ENCODE data around the gene PHACTR2.
"Not testable (repeated sequence)": the region's sequence is repeated elsewhere in the genome, so short reads cannot be mapped to it uniquely, and the experiment has no call there.

PHACTR2 gene

DNA sequence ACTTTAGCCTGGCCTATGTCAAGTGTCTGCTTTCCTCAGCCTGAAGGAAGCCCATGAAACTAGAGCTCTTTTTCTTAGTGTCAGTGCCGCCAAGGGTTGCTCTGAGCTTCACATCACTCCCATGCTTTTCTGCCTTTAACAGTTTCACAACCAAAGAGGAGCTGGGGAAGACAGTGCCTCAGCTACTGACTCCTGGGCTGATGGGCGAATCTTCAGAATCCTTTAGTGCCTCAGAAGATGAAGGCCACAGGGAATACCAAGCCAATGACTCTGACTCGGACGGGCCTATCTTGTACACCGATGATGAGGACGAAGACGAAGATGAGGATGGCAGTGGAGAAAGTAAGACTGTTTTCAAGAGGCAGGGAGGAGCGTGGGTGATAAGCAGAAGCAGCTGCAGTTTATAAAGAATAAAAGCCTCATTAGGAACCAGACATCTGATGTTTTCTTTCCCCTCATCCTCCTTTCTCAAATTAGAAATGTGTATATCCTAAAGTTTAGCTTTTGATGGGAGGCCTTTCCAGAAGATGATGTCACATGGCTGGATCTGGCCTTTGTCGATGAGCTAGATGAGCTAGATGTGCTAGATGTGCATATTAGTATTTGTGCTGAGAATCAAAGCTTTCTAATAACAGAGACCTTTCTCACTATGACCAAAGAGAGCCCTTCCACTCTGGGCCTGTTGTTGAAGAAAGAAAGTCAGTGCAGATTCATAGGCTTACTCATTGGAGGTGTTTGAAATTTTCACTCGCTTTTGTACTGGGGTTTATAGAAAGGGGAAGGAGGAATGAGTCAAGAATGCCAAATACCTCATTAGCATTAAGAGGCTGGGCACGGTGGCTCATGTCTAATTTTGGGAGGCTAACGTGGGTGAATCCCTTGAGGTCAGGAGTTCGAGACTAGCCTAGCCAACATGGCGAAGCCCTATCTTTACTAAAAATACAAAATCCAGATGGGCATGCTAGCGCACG lies 94.6 kb downstream of the PHACTR2 start:
- no peak for DNase-seq

DNA sequence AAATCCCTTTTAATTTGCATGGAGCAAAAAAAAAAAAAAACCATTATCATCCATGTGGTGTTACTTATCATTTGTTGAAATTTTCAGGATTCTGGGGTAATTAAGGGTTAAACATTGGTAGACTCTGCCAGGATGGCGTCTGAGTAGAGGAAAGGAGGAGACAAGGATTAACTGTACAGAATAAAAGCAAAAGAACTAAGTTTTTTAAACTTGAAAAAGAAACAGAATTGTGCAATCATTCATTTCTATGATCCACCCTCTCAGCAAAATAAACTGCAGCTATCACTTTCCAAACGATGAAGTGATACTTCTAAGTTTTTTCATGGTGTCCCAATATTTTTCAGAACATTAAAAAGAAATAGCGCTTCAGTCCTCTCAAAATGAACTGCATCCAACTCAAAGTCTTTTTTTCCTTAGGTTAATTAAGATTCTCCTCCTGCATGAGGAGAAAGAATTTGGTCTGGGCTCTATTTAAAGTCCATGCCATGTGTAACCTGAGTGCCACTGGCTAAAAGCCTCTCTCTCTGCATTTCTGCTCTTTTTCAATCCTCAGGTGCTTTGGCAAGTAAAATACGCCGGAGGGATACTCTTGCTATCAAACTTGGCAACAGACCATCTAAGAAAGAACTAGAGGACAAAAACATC lies 95.9 kb downstream of the PHACTR2 start:
- DNase-seq: no peak

DNA sequence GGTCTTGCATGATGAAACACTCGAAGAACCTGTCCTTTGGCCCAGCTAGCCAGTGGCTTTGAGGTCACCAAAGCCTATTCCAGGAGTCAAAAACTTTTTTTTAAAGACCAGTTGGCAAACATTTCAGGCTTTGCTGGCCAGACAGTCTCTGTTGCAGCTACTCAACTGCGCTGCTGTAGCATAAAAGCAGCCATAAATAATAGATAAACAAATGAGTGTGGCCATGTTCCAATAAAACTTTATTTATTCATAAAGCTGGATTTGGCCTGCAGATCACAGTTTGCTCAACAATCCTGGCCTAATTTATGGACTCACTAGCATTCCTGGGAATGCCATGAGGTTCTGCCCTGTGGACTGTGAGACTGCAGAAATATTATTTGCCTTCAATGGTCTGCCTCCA lies 96.6 kb downstream of the PHACTR2 start:
- no peak for DNase-seq

DNA sequence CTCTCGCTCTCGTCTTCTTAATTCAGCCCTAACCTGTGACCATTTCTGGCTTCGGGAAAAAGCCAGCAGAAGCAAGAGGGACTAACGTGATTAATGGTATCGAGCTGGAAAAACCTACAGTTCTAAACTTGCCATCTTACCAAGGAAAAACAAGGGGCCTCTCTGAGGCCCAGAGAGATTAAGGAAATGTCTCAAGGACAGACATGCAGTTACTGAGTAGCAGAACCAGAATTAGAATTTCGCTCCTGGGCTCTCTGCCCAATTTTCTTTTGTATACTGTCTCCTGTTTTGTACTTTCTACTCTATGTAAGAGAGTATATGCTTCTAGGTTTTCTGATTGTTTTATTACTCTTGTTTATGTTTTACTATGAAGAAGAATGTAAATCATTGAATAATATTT lies 97.6 kb downstream of the PHACTR2 start:
- no peak for DNase-seq

DNA sequence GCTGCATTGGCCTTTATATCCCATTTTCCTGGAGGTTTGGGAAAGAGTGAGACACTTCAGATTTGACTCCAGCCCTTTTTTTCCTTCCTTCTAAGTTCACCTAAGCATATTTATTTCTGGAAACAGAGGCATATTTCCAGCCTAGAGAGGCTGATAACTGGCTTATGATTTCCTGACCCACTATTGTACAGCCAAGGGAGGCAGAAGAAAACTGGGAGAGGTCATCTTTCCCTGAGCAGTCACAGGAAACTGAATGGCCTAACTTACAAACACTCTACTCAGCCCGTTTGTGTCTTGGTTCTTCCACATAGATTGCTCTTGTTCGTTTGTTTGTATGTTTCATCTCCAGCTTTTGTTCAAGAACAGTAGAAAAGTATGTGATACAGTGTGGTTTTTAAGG lies 101.2 kb downstream of the PHACTR2 start:
- DNase-seq: no peak

DNA sequence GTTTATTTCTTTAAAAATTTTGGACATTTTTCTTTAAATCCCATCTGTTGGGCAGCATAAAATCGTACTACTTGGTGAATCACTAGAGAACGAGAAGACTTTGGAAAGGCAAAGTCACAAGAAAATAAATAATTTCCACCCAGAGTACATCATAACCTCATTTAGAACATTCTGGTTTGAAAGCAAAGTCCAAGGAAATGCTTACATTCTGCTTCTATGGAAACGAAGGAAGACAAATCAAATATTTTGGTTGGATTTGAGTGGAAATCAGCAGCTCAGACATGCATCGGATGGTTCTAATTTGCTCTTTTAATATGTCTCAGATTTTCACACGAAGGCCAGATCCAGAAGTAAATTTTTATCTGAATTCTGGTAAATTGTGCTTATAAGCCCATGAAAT lies 104.7 kb downstream of the PHACTR2 start:
- DNase-seq: no peak

DNA sequence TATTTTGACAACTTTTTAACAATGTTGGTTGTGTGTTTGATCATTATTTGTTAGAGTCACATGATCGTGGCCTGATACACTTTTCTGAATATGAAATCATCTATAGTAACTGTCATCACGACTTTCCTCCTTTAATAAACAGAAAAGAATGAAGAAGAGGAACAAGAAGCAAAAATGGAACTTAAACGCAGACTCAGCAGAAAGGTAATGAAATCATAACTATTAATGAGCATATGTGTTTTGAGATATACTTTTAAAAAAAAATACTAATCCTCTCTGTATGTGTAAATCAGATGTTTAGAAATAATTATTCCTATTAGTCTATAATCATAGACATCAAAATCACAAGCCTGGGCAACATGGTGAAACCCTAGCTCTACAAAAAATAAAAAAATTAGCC lies 105.3 kb downstream of the PHACTR2 start:
- DNase-seq: no peak

DNA sequence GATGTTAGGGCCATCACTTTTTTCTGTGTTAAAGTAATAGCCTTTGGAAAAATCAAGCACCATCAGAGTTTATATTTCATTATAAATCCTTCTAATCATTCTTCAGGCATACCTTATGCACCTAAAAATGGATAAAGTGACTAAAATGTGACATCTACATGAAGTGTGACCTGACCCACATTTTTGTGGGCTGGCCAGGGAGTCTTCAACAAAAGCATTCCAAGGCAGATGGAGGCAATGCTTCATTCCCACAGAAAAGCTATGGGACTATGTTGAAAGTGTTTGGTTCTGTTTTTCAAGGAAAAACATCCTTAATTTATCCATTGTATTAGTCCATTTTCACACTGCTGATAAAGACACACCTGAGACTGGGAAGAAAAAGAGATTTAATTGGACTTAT lies 106.6 kb downstream of the PHACTR2 start:
- no peak for DNase-seq

DNA sequence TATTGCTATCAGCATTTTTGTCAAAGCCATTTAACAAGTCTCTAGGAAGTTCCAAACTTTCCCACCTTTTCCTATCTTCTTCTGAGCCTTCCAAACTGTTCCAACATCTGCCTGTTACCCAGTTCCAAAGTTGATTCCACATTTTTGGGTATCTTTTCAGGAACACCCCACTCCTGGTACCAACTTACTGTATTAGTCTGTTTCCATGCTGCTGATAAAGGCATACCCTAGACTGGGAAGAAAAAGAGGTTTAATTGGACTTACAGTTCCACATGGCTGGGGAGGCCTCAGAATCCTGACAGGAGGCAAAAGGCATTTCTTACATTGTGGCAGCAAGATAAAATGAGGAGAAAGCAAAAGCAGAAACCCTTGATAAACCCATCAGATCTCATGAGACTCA lies 108.6 kb downstream of the PHACTR2 start:
- not testable (repeated sequence) for DNase-seq

DNA sequence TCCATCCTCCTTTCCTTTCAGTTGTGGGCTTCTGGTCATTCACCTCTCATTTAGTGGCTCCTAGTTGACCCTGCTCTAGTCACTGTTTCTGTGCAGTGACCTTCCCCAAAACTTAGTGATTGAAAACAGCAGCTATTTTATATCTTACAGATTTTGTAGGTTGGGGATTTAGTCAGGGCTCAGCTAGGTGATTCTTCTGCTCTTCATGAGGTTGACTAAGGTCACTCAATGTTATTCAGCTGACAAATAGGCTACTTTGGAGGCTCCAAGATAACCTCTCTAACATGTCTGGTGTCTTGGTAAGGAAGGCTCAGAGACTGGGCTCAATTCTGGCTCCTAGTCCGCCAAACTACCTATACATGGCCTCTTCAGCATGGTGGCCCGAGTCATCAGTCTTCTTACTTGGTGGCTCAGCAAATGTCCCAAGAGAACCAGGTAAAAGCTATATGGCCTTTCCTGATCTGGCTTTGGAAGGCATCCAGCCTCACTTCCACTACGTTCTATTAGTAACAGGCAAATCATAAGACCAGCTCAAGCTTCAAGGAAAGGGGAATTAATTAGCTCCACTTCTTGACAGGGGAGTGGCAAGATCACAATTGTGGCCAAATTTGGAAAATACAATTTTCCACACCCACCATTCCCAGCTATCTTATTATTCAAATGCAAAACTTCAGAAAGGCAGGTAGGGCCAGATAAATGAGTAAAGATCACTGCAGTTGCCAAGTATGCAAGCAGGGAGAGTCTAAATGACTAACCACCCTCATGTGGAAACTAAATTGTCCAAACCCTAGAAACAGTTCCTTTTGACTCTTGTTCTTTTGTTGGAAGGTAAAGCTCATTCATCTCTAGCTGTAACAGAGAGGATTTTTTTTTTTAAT lies 114.9 kb downstream of the PHACTR2 start:
- no peak for DNase-seq

DNA sequence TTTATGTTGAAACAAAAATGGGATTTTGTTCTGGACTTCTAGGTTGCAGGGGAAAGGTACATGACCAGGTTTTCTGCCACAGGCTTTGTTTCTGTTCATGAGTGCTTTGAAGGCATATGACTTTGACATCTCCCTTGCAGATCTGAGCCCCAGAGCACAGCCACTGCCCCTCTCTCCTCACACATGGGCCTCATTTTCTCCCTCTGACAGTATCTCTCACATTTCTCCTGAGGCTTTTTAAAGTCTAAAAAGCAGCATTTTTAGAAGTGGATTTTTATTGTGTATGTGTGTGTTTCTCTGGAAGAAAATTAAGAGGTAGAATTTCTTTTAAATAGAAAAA lies 115.5 kb downstream of the PHACTR2 start:
- DNase-seq: no peak

DNA sequence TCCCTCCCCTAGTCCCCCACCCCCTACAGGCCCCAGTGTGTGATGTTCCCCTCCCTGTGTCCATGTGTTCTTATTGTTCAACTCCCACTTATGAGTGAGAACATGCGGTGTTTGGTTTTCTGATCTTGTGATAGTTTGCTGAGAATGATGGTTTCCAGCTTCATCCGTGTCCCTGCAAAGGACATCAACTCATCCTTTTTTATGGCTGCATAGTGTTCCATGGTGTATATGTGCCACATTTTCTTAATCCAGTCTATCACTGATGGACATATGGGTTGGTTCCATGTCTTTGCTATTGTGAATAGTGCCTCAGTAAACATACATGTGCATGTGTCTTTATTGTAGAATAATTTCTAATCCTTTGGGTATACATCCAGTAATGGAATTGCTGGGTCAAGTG lies 118.8 kb downstream of the PHACTR2 start:
- not testable (repeated sequence) for DNase-seq

DNA sequence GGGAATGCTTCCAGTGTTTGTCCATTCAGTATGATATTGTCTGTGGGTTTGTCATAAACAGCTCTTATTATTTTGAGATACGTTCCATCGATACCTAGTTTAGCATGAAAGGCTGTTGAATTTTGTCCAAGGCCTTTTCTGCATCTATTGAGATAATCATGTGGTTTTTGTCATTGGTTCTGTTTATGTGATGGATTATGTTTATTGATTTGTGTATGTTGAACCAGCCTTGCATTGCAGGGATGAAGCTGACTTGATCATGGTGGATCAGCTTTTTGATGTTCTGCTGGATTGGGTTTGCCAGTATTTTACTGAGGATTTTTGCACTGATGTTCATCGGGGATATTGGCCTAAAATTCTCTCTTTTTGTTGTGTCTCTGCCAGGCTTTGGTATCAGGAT lies 120.7 kb downstream of the PHACTR2 start:
- not testable (repeated sequence) for DNase-seq

DNA sequence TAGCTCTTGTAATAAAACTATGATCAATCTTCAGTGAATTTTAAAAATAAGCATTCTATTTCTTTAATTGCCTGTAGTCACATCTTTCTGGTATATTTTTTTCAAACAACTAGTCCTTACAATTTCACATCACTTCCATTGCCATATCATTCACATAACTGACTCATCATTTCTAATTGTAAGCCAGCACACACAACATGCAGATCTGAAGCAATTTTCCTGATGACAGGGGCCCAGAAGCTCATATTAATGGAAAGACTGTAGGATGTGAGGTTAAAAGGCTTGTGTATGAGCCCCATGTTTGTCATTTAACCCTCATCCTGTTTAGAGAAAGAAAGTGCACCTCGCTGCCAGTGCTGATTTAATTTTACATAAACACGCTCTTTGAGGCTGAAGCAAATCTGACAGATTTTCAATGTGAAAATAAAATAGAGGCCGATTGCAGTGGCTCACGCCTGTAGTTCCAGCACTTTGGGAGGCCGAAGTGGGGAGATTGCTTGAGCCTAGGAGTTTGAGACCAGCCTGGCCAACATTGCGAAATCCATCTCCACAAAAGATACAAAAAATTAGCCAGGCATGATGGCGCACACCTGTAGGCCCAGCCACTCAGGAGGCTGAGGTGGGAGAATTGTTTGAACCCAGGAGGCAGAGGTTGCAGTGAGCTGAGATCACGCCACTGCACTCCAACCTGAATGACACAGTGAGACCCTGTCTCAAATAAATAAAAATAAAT lies 125.2 kb downstream of the PHACTR2 start:
- no peak for DNase-seq

DNA sequence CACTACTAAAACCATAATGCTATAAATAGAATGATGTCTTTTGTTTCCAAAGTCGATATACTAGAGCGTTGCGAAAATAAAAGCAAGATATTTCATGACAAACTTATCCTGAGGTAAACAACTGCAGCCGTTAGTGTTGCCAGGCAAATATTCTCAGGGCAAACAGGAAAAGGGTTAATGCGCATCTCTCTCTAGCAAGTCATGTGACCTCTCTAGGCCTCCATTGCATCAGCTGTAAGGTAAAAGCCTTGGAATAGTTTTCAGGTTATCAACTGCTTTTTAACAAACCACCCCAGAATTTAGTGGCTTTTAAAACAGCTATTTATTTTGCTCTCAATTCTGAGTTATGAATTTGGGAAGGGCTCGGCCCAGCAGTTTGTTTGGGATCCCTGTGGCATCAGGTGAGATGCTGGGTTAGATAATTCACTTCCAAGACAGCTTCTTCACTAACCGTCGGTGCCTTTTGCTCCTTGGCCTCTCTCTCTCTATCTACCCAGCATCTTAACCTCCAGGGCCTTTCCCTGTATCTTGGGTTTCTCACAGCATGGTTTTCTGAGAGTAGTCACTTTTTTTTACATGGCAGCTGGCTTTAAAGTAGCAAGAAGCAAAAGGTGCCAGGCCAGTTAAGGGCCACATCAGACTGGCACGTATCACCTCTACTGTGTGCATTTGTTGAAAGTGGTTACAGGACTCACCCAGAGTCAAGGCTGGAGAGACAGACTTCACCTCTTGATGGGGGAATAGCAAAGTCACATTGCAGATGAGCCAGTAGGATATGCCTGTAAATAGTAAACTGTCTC lies 126.2 kb downstream of the PHACTR2 start:
- DNase-seq: no peak

DNA sequence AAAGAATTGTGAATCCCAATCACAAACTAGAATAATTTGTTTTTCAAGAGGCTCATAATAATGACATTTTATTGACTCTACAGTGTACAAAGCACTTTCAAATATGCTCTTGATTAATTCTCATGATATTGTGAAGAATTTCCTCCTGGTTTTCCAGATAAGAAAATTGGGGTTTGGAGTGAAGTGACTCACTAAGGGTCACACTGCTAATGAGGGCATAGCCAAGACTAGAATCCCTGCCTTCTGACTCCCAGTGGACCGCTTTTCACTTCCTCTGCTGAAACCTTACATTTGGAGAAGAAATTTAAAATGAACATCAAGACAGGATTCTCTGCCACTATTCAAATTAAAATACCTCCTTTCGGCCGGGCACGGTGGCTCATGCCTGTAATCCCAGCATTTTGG lies 127.1 kb downstream of the PHACTR2 start:
- DNase-seq: no peak

DNA sequence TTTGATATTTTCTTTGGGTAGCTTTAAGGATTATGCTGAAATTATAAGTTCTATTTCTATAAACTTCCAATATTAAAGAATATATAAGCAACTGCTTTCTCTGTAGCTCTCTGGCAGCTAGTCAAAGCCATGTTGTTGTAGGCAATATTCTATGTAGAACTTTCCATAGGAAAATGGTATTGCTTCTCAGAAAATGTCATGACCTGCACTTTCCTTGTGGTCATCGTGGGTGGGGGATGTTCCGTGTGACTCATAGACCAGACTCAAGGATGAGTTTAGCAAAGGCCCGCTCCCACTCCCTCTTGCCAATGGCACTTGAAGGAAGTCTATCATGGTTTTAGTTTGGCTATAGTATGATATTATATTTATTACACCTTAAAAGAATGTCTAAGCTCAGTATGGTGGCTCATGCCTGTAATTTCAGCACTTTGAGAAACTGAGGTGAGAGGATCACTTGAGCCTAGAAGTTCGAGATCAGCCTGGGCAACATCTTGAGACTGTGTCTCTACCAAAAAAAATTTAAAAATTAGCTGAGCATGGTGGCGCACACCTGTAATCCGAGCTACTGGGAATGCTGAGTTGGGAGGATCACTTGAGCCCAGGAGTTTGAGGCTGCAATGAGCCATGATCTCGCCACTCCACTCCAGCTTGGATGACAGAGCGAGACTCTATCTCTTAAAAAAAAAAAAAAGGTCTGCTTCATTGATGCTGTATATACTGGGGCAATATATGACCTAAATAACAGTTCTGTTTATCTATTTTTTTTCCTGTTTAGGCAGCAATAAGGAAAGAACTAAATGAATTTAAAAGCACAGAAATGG lies 128.7 kb downstream of the PHACTR2 start:
- DNase-seq: no peak

DNA sequence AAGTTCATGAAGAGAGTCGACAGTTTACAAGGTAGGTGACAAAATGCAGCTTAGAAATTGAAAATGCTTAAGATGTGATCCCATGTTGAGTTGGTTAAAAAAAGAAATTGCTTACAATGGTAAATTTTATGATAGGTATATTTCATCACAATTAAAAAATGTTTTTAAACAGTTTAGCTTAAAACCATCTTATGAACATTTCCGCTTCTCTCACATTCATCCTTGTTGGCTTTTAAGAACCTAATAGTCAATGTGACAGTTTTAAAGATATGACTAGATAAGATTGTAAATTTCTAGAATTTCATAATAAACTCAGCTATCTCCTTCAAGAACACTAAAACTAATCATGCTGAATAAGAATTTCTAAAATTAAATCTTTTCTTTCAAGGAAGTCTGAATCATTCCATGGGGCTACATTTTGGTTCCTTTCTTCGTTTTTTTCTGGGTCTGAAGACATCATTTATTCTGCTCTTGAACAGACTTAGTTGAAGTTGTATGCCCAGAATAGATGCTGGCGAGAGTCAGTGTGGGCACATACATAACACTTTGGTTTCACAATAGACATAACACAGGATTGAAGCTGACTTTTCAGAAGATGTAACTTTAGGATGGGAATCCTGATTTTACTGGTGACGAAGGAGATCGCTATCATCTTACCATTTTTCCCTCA lies 129.5 kb downstream of the PHACTR2 start:
- no peak for DNase-seq

DNA sequence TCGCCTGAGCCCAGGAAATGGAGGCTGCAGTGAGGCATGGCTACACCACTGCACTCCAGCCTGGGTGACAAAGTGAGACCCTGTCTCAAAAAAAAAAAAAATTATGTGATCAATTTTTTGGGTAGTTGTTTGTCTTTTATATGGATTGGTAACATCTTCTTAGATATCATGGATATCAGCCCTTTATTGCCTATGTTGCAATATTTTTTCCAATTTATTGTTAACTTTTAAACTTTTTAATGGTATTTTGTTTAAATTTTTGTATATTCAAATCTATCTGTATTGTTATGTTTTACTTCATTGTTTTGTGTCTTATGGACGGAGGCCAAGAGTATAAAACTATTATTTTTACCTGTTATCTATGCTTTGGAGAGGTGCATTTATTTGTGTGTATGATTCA lies 133.0 kb downstream of the PHACTR2 start:
- DNase-seq: no peak

DNA sequence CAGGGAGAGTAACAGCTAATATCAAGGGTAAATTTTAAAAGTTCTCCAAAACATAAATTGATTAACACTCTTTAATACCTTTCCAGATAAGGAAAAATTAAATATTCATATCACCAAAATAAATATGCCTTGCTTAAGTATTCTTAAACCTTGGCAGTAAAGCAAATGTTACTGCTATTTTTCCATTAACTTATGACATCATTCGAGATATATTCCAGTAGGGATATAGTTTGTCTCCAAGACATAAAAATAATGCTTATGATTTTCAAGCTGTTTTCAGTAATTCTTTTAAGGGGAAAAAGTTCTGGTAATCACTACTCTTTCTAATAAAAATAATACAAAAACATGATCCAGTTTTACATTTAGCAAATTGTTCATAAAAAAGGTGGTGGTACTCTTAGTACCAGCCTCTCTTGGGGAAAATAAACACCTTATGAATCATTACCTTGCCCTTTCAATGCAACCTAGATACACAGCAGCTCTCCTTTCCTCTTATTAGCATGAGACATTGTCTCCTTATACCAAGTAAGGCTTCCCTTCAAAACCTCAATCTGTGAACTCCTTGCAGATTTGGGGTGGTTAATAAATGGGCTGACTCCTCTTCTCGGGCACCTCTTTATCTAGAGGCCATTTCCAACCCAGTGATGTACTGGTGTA lies 133.9 kb downstream of the PHACTR2 start:
- no peak for DNase-seq

All from NCI-H1092 treated with DMSO at 0.1 percent for 48 hours (cell line).